Gastroesophageal sphincter (tissue), 4 donors: ENCODE results near the gene ABCG8. TPM values are rescaled to one million over a fixed set of nuclear protein-coding genes. Genes with fewer than 3 reads are reported as not detected.

Experiments
- ATAC-seq: fragments of 150-250 bp; one replicate; pipeline ENCODE4 v1.9.1; 2016; ENCODE audit warnings: mild to moderate bottlenecking, moderate library complexity
- H3K27ac ChIP-seq, 4 donors: fragments of 200-600 bp; sonication (generic) in 3 of 4; 1 replicate in 3 of 4; 2 replicates in 1 of 4; pipeline ENCODE4 v1.5.1; 2016 to 2019
- H3K27me3 ChIP-seq: fragments of 200-600 bp; sonication (generic); one replicate; pipeline ENCODE4 v1.5.1; 2019
- H3K36me3 ChIP-seq, 2 donors: fragments of 200-600 bp; sonication (generic); one replicate each; pipeline ENCODE4 v1.5.1; 2019; ENCODE audit warnings: control low read depth in 1 of 2
- H3K4me1 ChIP-seq, 3 donors: fragments of 200-600 bp; sonication (generic); 1 replicate in 2 of 3; 2 replicates in 1 of 3; pipeline ENCODE4 v1.5.1; 2016 to 2019; ENCODE audit warnings: control low read depth in 2 of 3
- H3K4me3 ChIP-seq, 2 donors: fragments of 200-600 bp; sonication (generic); one replicate each; pipeline ENCODE4 v1.5.1; 2019; ENCODE audit warnings: mild to moderate bottlenecking in 1 of 2, moderate library complexity in 1 of 2
- H3K9me3 ChIP-seq, 3 donors: fragments of 200-600 bp; sonication (generic); one replicate each; pipeline ENCODE4 v1.5.1; 2017 to 2019; ENCODE audit warnings: control low read depth in 2 of 3
- CTCF ChIP-seq, 4 experiments: fragments of 200-600 bp in 2 of 4; fragments of 450-650 bp in 2 of 4; sonication (generic) in 1 of 4; IDR thresholded peaks; one replicate each; pipeline ENCODE4 v1.5.1; 2017 to 2019; ENCODE audit warnings: antibody characterized with exemption in 4 of 4, mild to moderate bottlenecking in 2 of 4, moderate library complexity in 2 of 4
- EP300 ChIP-seq: sonication (generic); formaldehyde crosslinking; IDR thresholded peaks from one replicate; pipeline ENCODE4 v1.6.1; 2017; ENCODE audit warnings: antibody characterized with exemption, mild to moderate bottlenecking
- POLR2A ChIP-seq, 2 donors: fragments of 450-650 bp; IDR thresholded peaks; one replicate each; pipeline ENCODE4 v1.6.1; 2017; ENCODE audit warnings: antibody characterized with exemption in 2 of 2, mild to moderate bottlenecking in 2 of 2, moderate library complexity in 1 of 2
- POLR2AphosphoS5 ChIP-seq: sonication (generic); formaldehyde crosslinking; IDR thresholded peaks from one replicate; pipeline ENCODE4 v1.6.1; 2017; ENCODE audit warnings: antibody characterized with exemption
- WGBS, 2 donors: methylation state at CpG; one replicate each; pipeline ENCODE4 v1.1.5; 2018; ENCODE audit warnings: low coverage in 1 of 2; 5-methylcytosine and 5-hydroxymethylcytosine counted together
- small RNA-seq, 4 donors: library from RNA; depleted of rRNA; stranded (forward); fragments of <200 nt; gene quantifications; one replicate each; pipeline ENCODE3, GENCODE V24; 2016
- total RNA-seq, 4 donors: library from RNA; depleted of rRNA; stranded (reverse); fragments of >200 nt; gene quantifications; one replicate each; pipeline ENCODE4 v1.1.0, GENCODE V29; 2016

ABCG8 gene
- total RNA-seq, 4 donors from 2014 or later: 0.12 TPM; not detected in 3

- H3K4me3 ChIP-seq: no peak overlapping the region
- TF ChIP-seq CTCF (IDR thresholded peaks at IDR 0.05) (no peak), EP300 (no peak)
- H3K36me3 ChIP-seq: peaks cover 0 to 65% of the 10 kb centered on the region in 2 donors
- ATAC-seq: no peak
- 94 to 100% methylated on average over 3 to 4 of the region's 4 CpGs for WGBS, 2 donors
- no peak overlapping the region for H3K27ac ChIP-seq
- no peaks in the 10 kb centered on the region for H3K27me3 ChIP-seq
- H3K9me3 ChIP-seq: no peaks in the 10 kb centered on the region
- H3K4me1 ChIP-seq: peaks cover 0 to 12% (median 0%) of the 10 kb centered on the region in 3 donors
Observed at GRCh38 chr2:43925431-43925830, 86.7 kb downstream of the ABCG8 start.

GRCh38 chr2:43927442-43927841 is 88.7 kb downstream of the ABCG8 start:
- H3K27ac ChIP-seq: no peak overlapping the region
- 91% methylated on average over 4 of the region's 4 CpGs for WGBS, 2 donors
- H3K36me3 ChIP-seq: peaks cover 0 to 75% of the 10 kb centered on the region in 2 donors
- no peak for ATAC-seq
- no peaks in the 10 kb centered on the region for H3K27me3 ChIP-seq
- no peak overlapping the region for H3K4me3 ChIP-seq
- TF ChIP-seq POLR2A (IDR thresholded peaks at IDR 0.05) (no peak), CTCF (IDR thresholded peaks at IDR 0.05) (no peak), POLR2AphosphoS5 (no peak), EP300 (no peak)
- no peaks in the 10 kb centered on the region for H3K9me3 ChIP-seq
- no peaks in the 10 kb centered on the region for H3K4me1 ChIP-seq

- no peak for ATAC-seq
- no peaks in the 10 kb centered on the region for H3K27me3 ChIP-seq
- H3K36me3 ChIP-seq: peaks cover 0 to 64% of the 10 kb centered on the region in 2 donors
- no peak for TF ChIP-seq EP300
- no peak for TF ChIP-seq POLR2A (IDR thresholded peaks at IDR 0.05)
- TF ChIP-seq POLR2AphosphoS5: no peak
- no peak for TF ChIP-seq CTCF (IDR thresholded peaks at IDR 0.05)
- 94 to 100% methylated on average over 3 of the region's 3 CpGs for WGBS, 2 donors
- no peaks in the 10 kb centered on the region for H3K4me1 ChIP-seq
- no peak overlapping the region for H3K4me3 ChIP-seq
- H3K9me3 ChIP-seq: no peaks in the 10 kb centered on the region
- no peak overlapping the region for H3K27ac ChIP-seq
Observed at GRCh38 chr2:43931293-43931692, 92.5 kb downstream of the ABCG8 start.

Small RNAs within 50 kb of the gene (small RNA-seq; reads per million reads assigned to genes)
- gene RN7SL455P: 0 reads per million in 4 donors
- gene RNU6-1048P: 0 reads per million in 4 donors

Other genes starting within 250 kb of the ABCG8 start
- gene THADA, start 242.9 kb upstream of the ABCG8 start, total RNA-seq: 10 to 100 TPM; 19.7 to 34.4 (median 22.3) TPM
- 10 to 100 TPM; 18.9 to 37.4 (median 25.1) TPM for gene PLEKHH2, start 201.7 kb upstream of the ABCG8 start, total RNA-seq
- gene C1GALT1C1L, start 162.5 kb upstream of the ABCG8 start, total RNA-seq: 1 to 10 TPM in 3 of 4 donors, under 1 TPM in 1; 0.78 to 1.6 (median 1.4) TPM
- 10 to 100 TPM; 18.5 to 32.2 (median 26.1) TPM for gene DYNC2LI1, start 64.9 kb upstream of the ABCG8 start, total RNA-seq
- gene ABCG5, start 132 bp upstream of the ABCG8 start, total RNA-seq: not detected
- 10 to 100 TPM; 40.9 to 61.8 (median 49.5) TPM for gene LRPPRC, start 157.0 kb downstream of the ABCG8 start, total RNA-seq